NB4 (cell line): ENCODE results near the gene CCDC187.

ENCODE experiments used
- DNase-seq: peaks from one replicate; pipeline ENCODE4 v3.0.0; 2010; ENCODE audit warnings: low read depth
- H3K4me3 ChIP-seq: one replicate; pipeline ENCODE4 v1.5.1; 2011; ENCODE audit warnings: mild to moderate bottlenecking, low read depth, low read length, moderate library complexity
- MAX ChIP-seq: IDR thresholded peaks from 2 replicates; pipeline ENCODE4 v1.6.1; 2011; ENCODE audit warnings: low read depth, low read length
- MYC ChIP-seq: IDR thresholded peaks from 2 replicates; pipeline ENCODE4 v1.6.1; 2011; ENCODE audit warnings: low read depth, low read length
- POLR2A ChIP-seq: IDR thresholded peaks from 2 replicates; pipeline ENCODE4 v1.6.1; 2011; ENCODE audit warnings: mild to moderate bottlenecking; ENCODE audit not compliant: insufficient read length; ENCODE audit errors: extremely low read depth
- TF ChIP-seq, protein P1 (sequence below): IDR thresholded peaks from one replicate; pipeline ENCODE4 v1.5.1; 2012; ENCODE audit warnings: low read depth, low read length

Gene CCDC187

DNA sequence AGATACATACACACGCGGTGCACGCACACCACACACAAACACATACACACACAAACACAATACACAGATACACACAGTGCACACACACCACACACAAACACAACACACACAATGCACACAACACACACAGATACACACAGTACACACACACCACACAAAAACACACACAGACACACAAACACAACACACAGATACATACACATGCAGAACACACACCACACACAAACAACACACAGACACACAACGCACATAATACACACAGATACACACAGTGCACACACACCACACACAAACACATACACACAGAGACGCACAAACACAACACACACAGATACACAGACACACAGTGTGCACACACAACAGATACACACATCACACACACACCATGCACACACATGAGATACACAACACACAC is 5.9 kb upstream of the CCDC187 start:
- no peak overlapping the region for H3K4me3 ChIP-seq
- TF ChIP-seq MYC (no peak), POLR2A (no peak), MAX (no peak)
- TF ChIP-seq, protein P1, sequence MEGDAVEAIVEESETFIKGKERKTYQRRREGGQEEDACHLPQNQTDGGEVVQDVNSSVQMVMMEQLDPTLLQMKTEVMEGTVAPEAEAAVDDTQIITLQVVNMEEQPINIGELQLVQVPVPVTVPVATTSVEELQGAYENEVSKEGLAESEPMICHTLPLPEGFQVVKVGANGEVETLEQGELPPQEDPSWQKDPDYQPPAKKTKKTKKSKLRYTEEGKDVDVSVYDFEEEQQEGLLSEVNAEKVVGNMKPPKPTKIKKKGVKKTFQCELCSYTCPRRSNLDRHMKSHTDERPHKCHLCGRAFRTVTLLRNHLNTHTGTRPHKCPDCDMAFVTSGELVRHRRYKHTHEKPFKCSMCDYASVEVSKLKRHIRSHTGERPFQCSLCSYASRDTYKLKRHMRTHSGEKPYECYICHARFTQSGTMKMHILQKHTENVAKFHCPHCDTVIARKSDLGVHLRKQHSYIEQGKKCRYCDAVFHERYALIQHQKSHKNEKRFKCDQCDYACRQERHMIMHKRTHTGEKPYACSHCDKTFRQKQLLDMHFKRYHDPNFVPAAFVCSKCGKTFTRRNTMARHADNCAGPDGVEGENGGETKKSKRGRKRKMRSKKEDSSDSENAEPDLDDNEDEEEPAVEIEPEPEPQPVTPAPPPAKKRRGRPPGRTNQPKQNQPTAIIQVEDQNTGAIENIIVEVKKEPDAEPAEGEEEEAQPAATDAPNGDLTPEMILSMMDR = no peak
- DNase-seq = no peak

DNA sequence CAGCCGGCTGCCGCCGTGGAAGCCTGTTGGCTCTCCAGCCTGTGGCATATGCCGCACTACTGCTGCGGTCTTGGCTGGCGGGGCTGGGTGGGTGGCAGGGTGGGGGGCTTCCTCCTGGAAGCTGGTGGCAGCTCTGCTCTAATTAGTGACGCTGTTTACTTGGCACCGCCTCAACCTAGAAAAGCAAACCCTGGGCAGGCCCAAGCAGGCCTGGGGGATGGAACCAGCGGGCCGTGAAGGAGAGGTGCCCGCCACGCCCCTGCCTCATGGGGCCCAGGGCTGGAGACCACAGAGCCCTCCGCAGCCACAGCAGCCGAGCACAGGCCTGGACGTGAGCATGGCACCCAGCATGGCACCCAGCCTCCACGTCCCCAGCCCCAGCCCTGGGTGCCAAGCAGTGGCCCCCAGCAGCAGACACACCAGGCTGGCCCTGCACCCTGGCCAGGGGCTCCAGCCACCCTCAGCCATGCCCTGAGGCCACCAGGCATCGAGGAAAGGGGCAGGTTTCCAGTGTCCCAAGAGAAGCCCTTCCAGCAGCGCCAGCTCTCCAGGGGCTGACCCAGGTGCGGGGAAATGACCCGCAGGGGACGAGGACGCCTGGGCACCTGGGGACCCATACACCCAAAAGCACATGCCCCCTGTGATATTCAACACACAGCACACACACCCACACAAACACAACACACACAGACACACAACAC is 5.4 kb upstream of the CCDC187 start:
- no peak overlapping the region for H3K4me3 ChIP-seq
- TF ChIP-seq MAX (no peak), POLR2A (no peak), MYC (no peak)
- TF ChIP-seq, protein P1 = no peak
- no peak for DNase-seq

GRCh38 chr9:136308702-136309053 is 4.8 kb upstream of the CCDC187 start:
- DNase-seq = no peak
- TF ChIP-seq MAX (no peak), MYC (no peak), POLR2A (no peak)
- TF ChIP-seq, protein P1 = no peak
- no peak overlapping the region for H3K4me3 ChIP-seq

DNA sequence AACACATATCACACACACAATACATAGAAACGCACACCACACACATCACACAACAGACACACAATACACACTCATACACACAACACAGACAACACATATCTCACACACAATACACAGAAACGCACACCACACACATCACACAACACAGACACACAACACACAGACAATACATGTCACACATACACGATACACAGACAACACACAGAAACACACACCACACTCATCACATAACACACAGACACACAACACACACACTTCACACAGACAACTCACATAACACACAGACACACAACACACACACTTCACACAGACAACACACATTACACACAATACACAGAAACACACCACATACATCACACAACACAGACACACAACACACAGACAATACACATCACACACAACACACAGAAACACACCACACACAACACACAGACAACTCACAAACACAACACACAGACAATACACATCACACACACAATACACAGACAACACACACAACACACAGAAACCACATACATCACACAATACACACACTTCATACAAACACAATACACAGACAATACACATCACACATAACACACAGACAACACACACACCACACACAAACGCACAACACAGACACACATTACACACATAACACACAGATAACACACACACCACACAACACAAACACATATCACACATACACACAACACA is 4.3 kb upstream of the CCDC187 start:
- no peak for DNase-seq
- H3K4me3 ChIP-seq = no peak overlapping the region
- TF ChIP-seq POLR2A (no peak), MAX (no peak), MYC (no peak)
- TF ChIP-seq, protein P1 = no peak

- no peak overlapping the region for H3K4me3 ChIP-seq
- TF ChIP-seq MAX = no peak
- TF ChIP-seq, protein P1 = no peak
- no peak for TF ChIP-seq POLR2A
- no peak for TF ChIP-seq MYC
These were observed 3.4 kb upstream of the CCDC187 start for GRCh38 chr9:136307215-136307750.

More at GRCh38 chr9:136307215-136307750, 3.4 kb upstream of the CCDC187 start:
- no peak for DNase-seq
